Measurements from ENCODE around the gene DCLRE1B.

GRCh38 chr1:113875714-113876113 is 29.4 kb upstream of the DCLRE1B start:
- TF ChIP-seq POLR2A (IDR thresholded peaks at IDR 0.05): no peak
- no peak for TF ChIP-seq CTCF (IDR thresholded peaks at IDR 0.05)
- no peak for TF ChIP-seq EP300 (IDR thresholded peaks at IDR 0.05)

All from tibial nerve (tissue), 4 donors.